ENCODE data around the gene CCDC9B. TPM values are rescaled to one million over a fixed set of nuclear protein-coding genes. Genes with fewer than 3 reads are reported as not detected.
A peak's percentile ranks its signal among the peaks of the same experiment; 100 is the strongest.

CCDC9B gene
- total RNA-seq, 1 donor from 2014 or later = 58.0 TPM

DNA sequence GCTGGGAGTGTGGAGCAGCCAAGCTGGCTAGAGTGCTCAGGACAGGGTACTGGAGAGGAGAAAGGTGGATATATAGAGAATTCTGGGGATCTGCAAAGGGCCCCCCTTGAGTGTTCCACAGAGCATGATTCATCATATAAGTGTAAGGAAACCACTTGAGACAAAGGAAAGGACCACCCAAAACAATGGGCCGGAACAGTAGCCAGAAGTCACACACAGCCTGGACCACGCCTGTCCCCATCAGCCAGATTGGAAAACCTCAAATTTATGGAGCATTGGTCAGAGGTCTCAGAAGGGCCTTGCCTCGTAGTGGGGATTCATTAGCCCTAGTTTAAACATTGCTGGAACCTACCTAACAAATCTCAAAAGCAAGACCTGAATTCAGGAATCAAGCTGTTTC lies 36.9 kb upstream of the CCDC9B start:
- peaks cover 23% of the 10 kb centered on the region for H3K4me1 Mint-ChIP-seq (ENCODE audit: low read depth)
- no peaks in the 10 kb centered on the region for H3K36me3 Mint-ChIP-seq (ENCODE audit: low read depth)
- H3K9me3 Mint-ChIP-seq (ENCODE audit: low read depth) = no peaks in the 10 kb centered on the region
- no peak overlapping the region for H3K4me3 Mint-ChIP-seq (ENCODE audit: unreplicated experiment)
- H3K27me3 Mint-ChIP-seq (ENCODE audit: low read depth) = no peaks in the 10 kb centered on the region
- no peak overlapping the region for H3K27ac Mint-ChIP-seq (ENCODE audit: unreplicated experiment)
- DNase-seq (ENCODE audit: low spot score) = no peak
- TF ChIP-seq, protein P1, sequence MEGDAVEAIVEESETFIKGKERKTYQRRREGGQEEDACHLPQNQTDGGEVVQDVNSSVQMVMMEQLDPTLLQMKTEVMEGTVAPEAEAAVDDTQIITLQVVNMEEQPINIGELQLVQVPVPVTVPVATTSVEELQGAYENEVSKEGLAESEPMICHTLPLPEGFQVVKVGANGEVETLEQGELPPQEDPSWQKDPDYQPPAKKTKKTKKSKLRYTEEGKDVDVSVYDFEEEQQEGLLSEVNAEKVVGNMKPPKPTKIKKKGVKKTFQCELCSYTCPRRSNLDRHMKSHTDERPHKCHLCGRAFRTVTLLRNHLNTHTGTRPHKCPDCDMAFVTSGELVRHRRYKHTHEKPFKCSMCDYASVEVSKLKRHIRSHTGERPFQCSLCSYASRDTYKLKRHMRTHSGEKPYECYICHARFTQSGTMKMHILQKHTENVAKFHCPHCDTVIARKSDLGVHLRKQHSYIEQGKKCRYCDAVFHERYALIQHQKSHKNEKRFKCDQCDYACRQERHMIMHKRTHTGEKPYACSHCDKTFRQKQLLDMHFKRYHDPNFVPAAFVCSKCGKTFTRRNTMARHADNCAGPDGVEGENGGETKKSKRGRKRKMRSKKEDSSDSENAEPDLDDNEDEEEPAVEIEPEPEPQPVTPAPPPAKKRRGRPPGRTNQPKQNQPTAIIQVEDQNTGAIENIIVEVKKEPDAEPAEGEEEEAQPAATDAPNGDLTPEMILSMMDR (IDR thresholded peaks at IDR 0.05) = no peak

DNA sequence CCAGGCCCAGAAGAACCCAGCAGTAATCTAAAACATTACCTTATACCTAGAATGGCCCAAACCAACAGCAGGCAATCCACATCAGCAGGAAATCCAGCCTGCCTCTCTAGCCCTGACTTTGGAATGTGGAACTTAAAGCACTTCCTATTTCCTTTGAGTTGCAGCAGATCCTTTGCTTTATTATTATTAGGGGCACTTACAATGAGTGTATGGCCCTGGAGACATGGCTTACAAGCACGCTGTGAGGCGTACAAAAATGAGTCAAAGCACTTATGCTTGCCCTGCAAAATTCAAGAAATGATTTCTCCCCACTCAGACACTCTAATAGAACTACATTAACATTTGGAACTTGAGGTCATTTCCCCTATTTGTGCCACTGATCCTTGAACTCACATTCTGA lies 32.2 kb upstream of the CCDC9B start:
- Mint-ChIP-seq H3K36me3 (ENCODE audit: low read depth) (no peaks in the 10 kb centered on the region), H3K27me3 (ENCODE audit: low read depth) (no peaks in the 10 kb centered on the region), H3K4me1 (ENCODE audit: low read depth) (peaks cover 21% of the 10 kb centered on the region)

DNA sequence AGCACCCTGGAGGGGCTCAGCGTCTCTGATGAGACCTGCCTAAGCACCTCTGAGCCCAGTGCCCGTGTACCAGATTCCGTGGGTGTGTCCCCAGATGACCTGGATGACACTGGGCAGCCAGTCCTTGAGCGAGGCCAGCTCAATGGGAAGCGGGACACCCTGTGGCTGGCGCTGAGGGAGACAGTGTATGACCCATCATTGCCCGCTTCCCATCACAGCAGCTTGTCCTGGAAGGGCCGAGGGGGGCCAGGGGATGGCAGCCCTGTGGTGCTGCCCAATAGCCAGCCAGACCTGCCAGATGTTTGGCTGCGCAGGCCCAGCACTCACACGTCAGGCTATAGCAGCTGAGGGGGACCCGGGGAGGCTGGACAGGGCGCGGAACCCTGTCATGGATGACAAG lies 29.2 kb upstream of the CCDC9B start:
- Mint-ChIP-seq H3K9me3 (ENCODE audit: low read depth) (no peaks in the 10 kb centered on the region), H3K27me3 (ENCODE audit: low read depth) (no peaks in the 10 kb centered on the region), H3K4me1 (ENCODE audit: low read depth) (peaks cover 21% of the 10 kb centered on the region), H3K4me3 (ENCODE audit: unreplicated experiment) (no peak overlapping the region), H3K27ac (ENCODE audit: unreplicated experiment) (no peak overlapping the region), H3K36me3 (ENCODE audit: low read depth) (no peaks in the 10 kb centered on the region)
- TF ChIP-seq, protein P1 (IDR thresholded peaks at IDR 0.05) = no peak
- no peak for DNase-seq (ENCODE audit: low spot score)

More for the DNA sequence above, 32.2 kb upstream of the CCDC9B start:
- TF ChIP-seq, protein P1 (IDR thresholded peaks at IDR 0.05) = no peak
- Mint-ChIP-seq H3K27ac (ENCODE audit: unreplicated experiment) (peak overlapping the region; percentile 10), H3K9me3 (ENCODE audit: low read depth) (no peaks in the 10 kb centered on the region), H3K4me3 (ENCODE audit: unreplicated experiment) (no peak overlapping the region)
- no peak for DNase-seq (ENCODE audit: low spot score)

DNA sequence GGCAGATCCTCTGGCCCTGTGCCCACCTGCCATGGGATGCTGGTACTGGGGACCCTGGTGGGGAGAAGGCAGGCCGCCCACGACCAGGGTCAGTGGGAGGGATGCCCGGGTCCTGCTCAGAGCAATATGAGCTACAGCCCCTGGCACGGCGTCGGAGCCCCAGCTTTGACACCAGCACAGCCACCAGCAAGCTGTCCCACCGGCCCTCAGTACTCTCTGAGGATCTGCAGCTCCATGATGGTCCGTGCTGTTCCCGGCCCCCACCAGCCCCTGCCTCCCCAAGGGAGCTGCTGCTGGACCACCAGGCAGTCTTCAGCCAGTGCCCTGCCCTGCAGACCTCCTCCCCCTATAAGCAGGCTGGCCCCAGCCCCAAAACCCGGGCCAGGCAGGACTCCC lies 28.7 kb upstream of the CCDC9B start:
- DNase-seq (ENCODE audit: low spot score) = peak; percentile 90
- H3K36me3 Mint-ChIP-seq (ENCODE audit: low read depth) = no peaks in the 10 kb centered on the region
- H3K9me3 Mint-ChIP-seq (ENCODE audit: low read depth) = no peaks in the 10 kb centered on the region
- no peaks in the 10 kb centered on the region for H3K27me3 Mint-ChIP-seq (ENCODE audit: low read depth)
- H3K4me3 Mint-ChIP-seq (ENCODE audit: unreplicated experiment) = no peak overlapping the region
- H3K27ac Mint-ChIP-seq (ENCODE audit: unreplicated experiment) = no peak overlapping the region
- TF ChIP-seq, protein P1 (IDR thresholded peaks at IDR 0.05) = no peak
- H3K4me1 Mint-ChIP-seq (ENCODE audit: low read depth) = peaks cover 21% of the 10 kb centered on the region

DNA sequence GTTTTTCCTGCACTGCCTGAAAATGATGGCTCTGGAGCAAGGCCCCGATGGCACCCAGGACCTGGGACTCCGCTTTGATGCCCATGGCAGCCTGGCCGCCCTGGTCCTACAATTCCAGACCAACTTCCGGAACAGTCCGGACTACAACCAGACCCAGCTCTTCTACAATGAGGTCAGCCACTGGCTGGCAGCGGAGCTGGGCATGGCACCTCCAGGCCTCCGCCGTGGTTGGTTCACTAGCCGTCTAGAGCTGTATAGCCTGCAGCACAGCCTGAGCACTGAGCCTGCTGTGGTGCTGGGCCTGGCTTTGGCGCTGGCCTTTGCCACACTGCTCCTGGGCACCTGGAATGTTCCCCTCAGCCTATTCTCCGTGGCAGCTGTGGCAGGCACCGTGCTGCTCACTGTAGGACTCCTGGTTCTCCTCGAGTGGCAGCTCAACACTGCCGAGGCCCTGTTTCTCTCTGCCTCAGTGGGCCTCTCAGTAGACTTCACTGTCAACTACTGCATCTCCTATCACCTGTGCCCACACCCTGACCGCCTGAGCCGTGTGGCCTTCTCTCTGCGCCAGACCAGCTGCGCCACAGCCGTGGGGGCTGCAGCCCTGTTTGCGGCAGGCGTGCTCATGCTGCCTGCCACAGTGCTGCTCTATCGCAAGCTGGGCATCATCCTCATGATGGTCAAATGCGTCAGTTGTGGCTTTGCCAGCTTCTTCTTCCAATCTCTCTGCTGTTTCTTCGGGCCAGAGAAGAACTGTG lies 28.2 kb upstream of the CCDC9B start:
- no peak for DNase-seq (ENCODE audit: low spot score)
- TF ChIP-seq, protein P1 (IDR thresholded peaks at IDR 0.05) = no peak
- H3K9me3 Mint-ChIP-seq (ENCODE audit: low read depth) = no peaks in the 10 kb centered on the region
- no peak overlapping the region for H3K27ac Mint-ChIP-seq (ENCODE audit: unreplicated experiment)
- H3K4me1 Mint-ChIP-seq (ENCODE audit: low read depth) = peaks cover 21% of the 10 kb centered on the region
- no peaks in the 10 kb centered on the region for H3K36me3 Mint-ChIP-seq (ENCODE audit: low read depth)
- H3K4me3 Mint-ChIP-seq (ENCODE audit: unreplicated experiment) = no peak overlapping the region
- H3K27me3 Mint-ChIP-seq (ENCODE audit: low read depth) = no peaks in the 10 kb centered on the region
